ENCODE measurements around the gene COPZ1. TPM values are rescaled to one million over a fixed set of nuclear protein-coding genes. Genes with fewer than 3 reads are reported as not detected.

The COPZ1 gene
- total and polyA plus RNA-seq, 9 of the 15 experiments (the other 6 are each of a cell fraction or from before 2014, with no cell fraction given): 137 to 487 (median 233) TPM

DNA sequence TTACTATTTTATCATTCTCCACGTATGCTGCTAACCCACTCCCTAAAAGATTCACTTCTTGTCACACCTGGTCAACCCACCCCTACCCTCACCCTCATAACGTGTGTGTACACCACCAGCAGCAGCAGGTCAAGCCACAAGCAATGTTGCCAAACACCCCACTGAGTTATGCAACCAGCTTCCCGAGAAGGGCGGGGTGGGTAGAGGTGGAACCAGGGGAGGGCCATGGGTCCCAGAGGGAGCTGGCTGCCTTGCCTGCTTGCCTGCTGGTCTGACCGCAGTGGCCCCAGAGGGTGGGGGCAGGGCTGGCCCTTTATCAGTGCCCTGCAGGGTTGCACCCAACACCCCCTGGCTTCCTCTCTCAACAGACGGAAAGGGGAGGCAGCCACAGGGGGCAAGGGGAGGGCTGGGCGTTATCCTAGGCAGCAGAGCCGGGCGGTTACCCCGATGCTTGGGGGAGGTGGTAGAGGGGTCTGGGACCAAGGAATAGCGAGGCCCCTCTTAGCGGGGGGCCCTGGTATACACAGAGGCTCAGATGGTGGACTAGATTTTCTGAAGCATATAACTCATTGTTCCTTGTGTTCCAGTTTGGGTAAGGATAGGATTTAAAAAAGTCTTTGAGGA is 20.6 kb upstream of the COPZ1 start (continued):
- TF ChIP-seq ZNF57 (CRISPR knock-in tag; IDR thresholded peaks at IDR 0.05): peak; percentile 85; the same call in 1 of the 2 replicates
- no peak for TF ChIP-seq MLX (CRISPR knock-in tag; conservative IDR thresholded peaks at IDR 0.05)
- no peak for TF ChIP-seq MYBL2 (IDR thresholded peaks at IDR 0.05; ENCODE audit: low read depth)
- TF ChIP-seq MYBL2 (CRISPR knock-in tag; IDR thresholded peaks at IDR 0.05; ENCODE audit: borderline replicate concordance): no peak
- no peak for TF ChIP-seq SETDB1 (IDR thresholded peaks at IDR 0.05; ENCODE audit: low read length)
- peak; percentile 94 for TF ChIP-seq SOX6 (IDR thresholded peaks at IDR 0.05)
- TF ChIP-seq BMI1 (IDR thresholded peaks at IDR 0.05; ENCODE audit: low read length): no peak
- peak; percentile 99 for TF ChIP-seq KLF16 (IDR thresholded peaks at IDR 0.05)
- no peak for TF ChIP-seq ZZZ3 (IDR thresholded peaks at IDR 0.05)
- TF ChIP-seq ZNF445 (CRISPR knock-in tag; IDR thresholded peaks at IDR 0.05; ENCODE audit: low read depth): no peak
- TF ChIP-seq HMG20A (CRISPR knock-in tag; conservative IDR thresholded peaks at IDR 0.05): no peak
- peak; percentile 60; the same call in 1 of the 2 replicates for TF ChIP-seq HSF4 (CRISPR knock-in tag; IDR thresholded peaks at IDR 0.05; ENCODE audit: borderline replicate concordance)
- peak; percentile 45 to 87 for TF ChIP-seq AFF1 (IDR thresholded peaks at IDR 0.05; ENCODE audit: low read depth in 1 of 2, partially characterized antibody in 2 of 2)
- peak; percentile 89 for TF ChIP-seq SP1 (CRISPR knock-in tag; IDR thresholded peaks at IDR 0.05)
- peak; percentile 98 for TF ChIP-seq TEAD4 (IDR thresholded peaks at IDR 0.05; ENCODE audit: low read length)
- no peak for TF ChIP-seq TEAD4 (CRISPR knock-in tag; IDR thresholded peaks at IDR 0.05; ENCODE audit: borderline replicate concordance)
- TF ChIP-seq SP2 (IDR thresholded peaks at IDR 0.05; ENCODE audit: extremely low read depth, low read depth, low read length, poor library complexity, severe bottlenecking): peak; percentile 26
- no peak for TF ChIP-seq ELK1 (CRISPR knock-in tag; IDR thresholded peaks at IDR 0.05)
- no peak for TF ChIP-seq ZNF175 (CRISPR knock-in tag; IDR thresholded peaks at IDR 0.05; ENCODE audit: low read depth)
- TF ChIP-seq, protein P1, sequence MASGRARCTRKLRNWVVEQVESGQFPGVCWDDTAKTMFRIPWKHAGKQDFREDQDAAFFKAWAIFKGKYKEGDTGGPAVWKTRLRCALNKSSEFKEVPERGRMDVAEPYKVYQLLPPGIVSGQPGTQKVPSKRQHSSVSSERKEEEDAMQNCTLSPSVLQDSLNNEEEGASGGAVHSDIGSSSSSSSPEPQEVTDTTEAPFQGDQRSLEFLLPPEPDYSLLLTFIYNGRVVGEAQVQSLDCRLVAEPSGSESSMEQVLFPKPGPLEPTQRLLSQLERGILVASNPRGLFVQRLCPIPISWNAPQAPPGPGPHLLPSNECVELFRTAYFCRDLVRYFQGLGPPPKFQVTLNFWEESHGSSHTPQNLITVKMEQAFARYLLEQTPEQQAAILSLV (tag; IDR thresholded peaks at IDR 0.05): peak; percentile 91
- no peak for TF ChIP-seq MCM7 (IDR thresholded peaks at IDR 0.05)
- no peak for TF ChIP-seq CHD4 (IDR thresholded peaks at IDR 0.05; ENCODE audit: insufficient read depth, insufficient replicate concordance, low read depth, low read length, poor library complexity, severe bottlenecking)
- TF ChIP-seq SREBF1 (IDR thresholded peaks at IDR 0.05; ENCODE audit: borderline replicate concordance, low read depth, low read length): no peak
